ENCODE measurements around the gene OPRM1.

- no peak for TF ChIP-seq CTCF (IDR thresholded peaks at IDR 0.05; ENCODE audit: low read depth, low read length, poor library complexity, severe bottlenecking)
- TF ChIP-seq EZH2phosphoT487 (IDR thresholded peaks at IDR 0.05; ENCODE audit: borderline replicate concordance, low read length) = no peak
Measured at GRCh38 chr6:154030646-154031045, 8.4 kb upstream of the OPRM1 start.
